Activated naive CD4-positive, alpha-beta T cell treated with anti-CD3 and anti-CD28 coated beads, Interleukin-2, amount 10 ng/mL, durations not matched to agents 7 days and 5 days (primary cell): ENCODE measurements around the gene MCU.
"Not testable (repeated sequence)": the region's sequence is repeated elsewhere in the genome, so short reads cannot be mapped to it uniquely, and the experiment has no call there.

Source experiments
- CTCF ChIA-PET: fragments of 350-600 bp; sonication (Branson Sonifier 250); formaldehyde crosslinking; loops from one replicate; lab custom pipeline; 2021; ENCODE audit warnings: antibody characterized with exemption; lab: Charles Lee
- DNase-seq: peaks from one replicate; pipeline ENCODE4 v3.0.0-alpha.2; 2020
- H3K27ac Mint-ChIP-seq: one replicate; pipeline ENCODE4 v1.8.0; 2021; ENCODE audit warnings: mild to moderate bottlenecking, moderate library complexity, mixed read lengths
- H3K27me3 Mint-ChIP-seq: one replicate; pipeline ENCODE4 v1.8.0; 2021; ENCODE audit warnings: mild to moderate bottlenecking, mixed read lengths
- H3K36me3 Mint-ChIP-seq: one replicate; pipeline ENCODE4 v1.8.0; 2021; ENCODE audit warnings: mixed read lengths
- H3K4me1 Mint-ChIP-seq: one replicate; pipeline ENCODE4 v1.8.0; 2021; ENCODE audit warnings: mixed read lengths
- H3K4me3 Mint-ChIP-seq: one replicate; pipeline ENCODE4 v1.8.0; 2021; ENCODE audit warnings: mild to moderate bottlenecking, moderate library complexity, mixed read lengths
- H3K9me3 Mint-ChIP-seq: one replicate; pipeline ENCODE4 v1.8.0; 2021; ENCODE audit warnings: mixed read lengths

The MCU gene

DNA sequence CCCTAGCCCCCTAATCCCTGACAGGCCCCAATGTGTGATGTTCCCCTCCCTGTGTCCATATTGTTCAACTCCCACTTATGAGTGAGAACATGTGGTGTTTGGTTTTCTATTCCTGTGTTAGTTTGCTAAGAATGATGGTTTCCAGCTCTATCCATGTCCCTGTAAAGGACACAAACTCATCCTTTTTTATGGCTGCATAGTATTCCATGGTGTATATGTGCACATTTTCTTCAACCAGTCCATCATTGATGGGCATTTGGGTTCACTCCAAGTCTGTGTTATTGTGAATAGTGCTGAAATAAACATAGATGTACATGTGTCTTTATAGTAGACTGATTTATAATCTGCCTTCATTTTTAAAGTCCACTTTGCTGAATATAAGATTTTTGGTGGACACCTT, 79.3 kb downstream of the MCU start:
- H3K4me3 Mint-ChIP-seq, CTCF ChIA-PET, H3K27me3 Mint-ChIP-seq, H3K27ac Mint-ChIP-seq, DNase-seq: not testable (repeated sequence)
- peaks cover 23% of the 10 kb centered on the region for H3K4me1 Mint-ChIP-seq
- peaks cover 43% of the 10 kb centered on the region for H3K9me3 Mint-ChIP-seq
- peaks cover 22% of the 10 kb centered on the region for H3K36me3 Mint-ChIP-seq

DNA sequence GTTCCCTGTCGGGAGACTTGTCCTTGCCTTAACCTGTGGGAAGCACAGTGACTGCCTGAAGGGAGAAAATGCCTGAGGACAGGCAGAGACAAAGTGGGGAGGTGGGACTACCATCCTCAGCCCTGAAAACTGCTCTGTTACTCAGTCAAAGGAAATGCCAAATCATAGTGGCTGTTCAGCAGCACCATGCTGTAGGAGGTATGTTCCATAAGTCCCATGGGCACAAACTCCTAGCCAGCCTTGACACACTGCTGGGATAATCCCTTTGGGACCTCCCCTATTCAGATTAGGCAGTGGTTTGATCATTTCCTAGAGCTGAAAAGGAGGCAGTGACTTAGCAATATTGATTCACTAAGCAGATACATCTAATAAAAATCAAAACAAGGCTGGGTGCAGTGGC, 80.1 kb downstream of the MCU start:
- CTCF ChIA-PET: no interaction called here
- H3K36me3 Mint-ChIP-seq: peaks cover 22% of the 10 kb centered on the region

DNA sequence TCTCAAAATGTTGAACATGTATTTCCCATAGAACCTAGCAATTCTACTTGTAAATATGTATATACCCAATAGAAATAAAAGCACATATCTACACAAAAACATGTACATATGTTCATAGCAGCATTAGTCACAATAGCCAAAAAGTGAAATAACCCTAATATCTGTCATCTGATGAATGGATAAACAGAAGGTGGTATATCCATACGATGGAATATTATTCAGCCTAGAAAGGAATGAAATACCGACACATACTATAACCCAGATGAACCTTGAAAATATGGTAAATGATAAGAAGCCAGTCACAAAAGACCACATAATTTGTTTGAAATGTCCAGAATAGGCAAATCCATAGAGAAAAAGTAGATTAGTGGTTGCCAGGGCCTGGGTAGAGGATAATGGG, 87.9 kb downstream of the MCU start:
- Mint-ChIP-seq H3K9me3 (peaks cover 12% of the 10 kb centered on the region), H3K36me3 (peaks cover 2% of the 10 kb centered on the region), H3K4me3 (no peak overlapping the region), H3K4me1 (peaks cover 7% of the 10 kb centered on the region), H3K27ac (no peak overlapping the region), H3K27me3 (no peaks in the 10 kb centered on the region)
- DNase-seq: no peak
- CTCF ChIA-PET: no interaction called here

More for the DNA sequence above, 80.1 kb downstream of the MCU start:
- no peak overlapping the region for H3K4me3 Mint-ChIP-seq
- H3K4me1 Mint-ChIP-seq: peaks cover 23% of the 10 kb centered on the region
- no peaks in the 10 kb centered on the region for H3K27me3 Mint-ChIP-seq
- DNase-seq: no peak
- H3K27ac Mint-ChIP-seq: no peak overlapping the region
- peaks cover 47% of the 10 kb centered on the region for H3K9me3 Mint-ChIP-seq

DNA sequence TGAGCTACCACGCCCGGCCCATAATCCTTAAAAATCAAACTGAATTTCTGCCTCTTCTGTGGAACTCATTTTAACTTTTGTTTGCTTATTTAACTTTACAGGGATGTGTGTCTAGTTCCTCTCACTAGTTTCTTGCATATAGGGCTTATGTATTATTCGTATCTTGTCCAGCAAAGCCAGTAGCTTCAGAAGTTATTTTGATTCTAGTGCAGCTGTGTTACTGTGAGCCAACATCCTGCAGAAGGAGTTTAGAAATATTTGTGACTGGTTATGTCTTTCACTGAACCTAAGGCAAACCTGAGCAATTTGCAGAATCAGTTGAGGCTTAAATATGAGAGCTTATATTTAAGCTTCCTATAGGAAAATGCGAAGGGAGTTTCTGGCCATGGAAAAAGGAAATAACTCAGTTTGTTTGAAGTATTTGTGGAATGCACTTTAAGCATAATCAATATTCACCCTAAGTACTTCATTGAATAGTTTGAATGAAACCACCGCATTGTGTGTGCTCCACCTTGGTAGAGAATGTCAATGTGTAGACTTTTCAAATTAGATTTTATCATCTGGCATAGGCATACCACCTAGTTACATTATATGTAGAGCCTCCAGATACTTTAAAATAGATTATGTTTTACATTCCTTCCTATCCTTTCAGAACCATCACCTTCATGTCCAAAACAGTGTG, 90.8 kb downstream of the MCU start:
- Mint-ChIP-seq H3K27ac (no peak overlapping the region), H3K36me3 (no peaks in the 10 kb centered on the region), H3K27me3 (no peaks in the 10 kb centered on the region), H3K4me3 (no peak overlapping the region), H3K4me1 (no peaks in the 10 kb centered on the region), H3K9me3 (no peaks in the 10 kb centered on the region)
- CTCF ChIA-PET: no interaction called here
- DNase-seq: no peak

GRCh38 chr10:72783410-72783833, 91.5 kb downstream of the MCU start:
- CTCF ChIA-PET: no interaction called here
- H3K4me3 Mint-ChIP-seq: no peak overlapping the region
- H3K36me3 Mint-ChIP-seq: no peaks in the 10 kb centered on the region
- H3K4me1 Mint-ChIP-seq: no peaks in the 10 kb centered on the region
- H3K27me3 Mint-ChIP-seq: no peaks in the 10 kb centered on the region
- DNase-seq: no peak
- no peak overlapping the region for H3K27ac Mint-ChIP-seq
- H3K9me3 Mint-ChIP-seq: no peaks in the 10 kb centered on the region

DNA sequence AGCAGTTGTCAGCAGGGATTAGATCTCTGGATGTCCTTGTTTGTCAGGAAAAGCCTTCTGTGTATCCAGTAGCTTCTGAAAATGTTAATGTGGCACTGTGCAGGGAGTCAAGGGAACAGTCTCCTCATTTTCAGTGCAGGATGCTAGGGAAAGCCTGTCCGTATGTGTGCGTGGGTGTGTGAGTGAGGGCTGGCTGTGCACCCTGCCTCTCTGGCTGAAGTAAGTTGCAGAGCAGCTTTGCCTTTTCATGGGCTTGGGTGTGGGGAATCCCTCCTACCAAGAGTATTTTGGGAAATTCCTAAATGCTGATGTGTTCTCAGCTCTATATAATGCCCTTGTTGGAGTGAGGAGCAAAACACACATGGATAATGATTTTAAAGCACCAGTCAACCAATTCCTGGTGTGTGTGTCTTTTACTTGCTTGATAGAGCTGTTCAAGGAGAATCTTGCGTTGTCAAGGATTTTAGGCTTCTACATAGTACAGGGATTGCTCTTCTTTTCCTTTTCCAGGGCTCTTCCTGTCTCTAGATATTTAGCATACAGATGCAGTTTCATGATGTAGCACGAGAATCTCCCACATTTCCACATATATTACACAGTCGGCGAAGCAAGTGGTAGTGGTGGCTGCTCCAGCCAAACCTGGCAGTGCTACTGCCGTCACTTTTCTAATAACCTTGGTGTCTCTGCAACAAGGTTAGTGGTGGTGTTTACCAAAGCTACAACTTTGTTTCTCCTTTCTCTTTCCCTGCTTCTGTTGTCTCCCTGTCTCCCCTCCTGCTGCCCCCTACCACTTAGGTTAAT, 92.8 kb downstream of the MCU start:
- Mint-ChIP-seq H3K4me3 (no peak overlapping the region), H3K9me3 (no peaks in the 10 kb centered on the region), H3K36me3 (no peaks in the 10 kb centered on the region), H3K27ac (no peak overlapping the region), H3K27me3 (no peaks in the 10 kb centered on the region), H3K4me1 (peaks cover 6% of the 10 kb centered on the region)
- CTCF ChIA-PET: no interaction called here
- DNase-seq: no peak

DNA sequence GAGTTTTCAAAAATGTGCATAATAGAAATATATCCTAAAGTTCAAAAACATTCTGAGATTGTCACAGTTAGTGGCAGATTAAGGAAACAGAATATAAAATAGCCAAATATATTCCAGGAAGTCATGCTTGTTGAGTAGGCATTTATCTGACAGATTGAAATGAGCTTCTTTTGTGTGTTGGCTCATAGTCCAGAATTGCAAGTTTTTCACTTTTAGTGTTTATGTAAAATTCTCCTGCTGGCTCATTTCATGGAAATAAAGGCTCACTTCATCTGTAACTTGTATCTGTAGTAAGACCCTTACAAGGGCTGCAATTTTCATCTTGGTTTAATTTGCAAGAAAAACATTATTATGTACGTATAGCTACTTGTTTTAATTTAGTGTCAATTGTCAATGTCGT, 93.5 kb downstream of the MCU start:
- CTCF ChIA-PET: no interaction called here
- no peak for DNase-seq
- H3K27ac Mint-ChIP-seq: no peak overlapping the region
- no peaks in the 10 kb centered on the region for H3K9me3 Mint-ChIP-seq
- H3K36me3 Mint-ChIP-seq: no peaks in the 10 kb centered on the region
- no peaks in the 10 kb centered on the region for H3K27me3 Mint-ChIP-seq
- H3K4me3 Mint-ChIP-seq: no peak overlapping the region
- peaks cover 6% of the 10 kb centered on the region for H3K4me1 Mint-ChIP-seq

GRCh38 chr10:72790216-72790990, 98.5 kb downstream of the MCU start:
- no peak overlapping the region for H3K4me3 Mint-ChIP-seq
- H3K4me1 Mint-ChIP-seq: peaks cover 6% of the 10 kb centered on the region
- no peaks in the 10 kb centered on the region for H3K9me3 Mint-ChIP-seq
- H3K36me3 Mint-ChIP-seq: no peaks in the 10 kb centered on the region
- CTCF ChIA-PET: no interaction called here
- H3K27me3 Mint-ChIP-seq: no peaks in the 10 kb centered on the region
- DNase-seq: no peak
- H3K27ac Mint-ChIP-seq: no peak overlapping the region

GRCh38 chr10:72792288-72792687, 100.3 kb downstream of the MCU start:
- no peak for DNase-seq
- no peak overlapping the region for H3K4me3 Mint-ChIP-seq
- CTCF ChIA-PET: interaction anchor here (0.6 kb wide), 1 partner anchor 14 kb away, joined by 4 read pairs; no protein-coding TSS in a partner anchor
- no peak overlapping the region for H3K27ac Mint-ChIP-seq
- H3K36me3 Mint-ChIP-seq: no peaks in the 10 kb centered on the region
- H3K4me1 Mint-ChIP-seq: peaks cover 6% of the 10 kb centered on the region
- no peaks in the 10 kb centered on the region for H3K27me3 Mint-ChIP-seq
- H3K9me3 Mint-ChIP-seq: no peaks in the 10 kb centered on the region

DNA sequence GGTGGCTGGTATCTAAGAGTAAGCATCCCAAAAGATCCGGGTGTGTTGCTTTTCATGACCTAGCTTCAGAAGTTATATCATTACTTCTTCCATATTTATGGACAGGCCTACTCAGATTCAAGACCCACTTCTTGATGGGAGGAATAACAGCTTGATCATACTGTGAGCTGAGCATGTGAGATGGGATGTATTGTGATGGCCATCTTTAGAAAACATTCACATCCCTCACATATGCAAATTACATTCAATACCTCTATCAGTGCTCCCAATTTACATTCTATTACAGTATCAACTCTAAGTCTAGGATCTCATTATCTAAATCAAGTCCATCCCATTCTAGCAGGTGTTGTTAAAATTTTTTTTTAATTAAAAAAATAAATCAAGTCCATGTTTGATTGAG, 101.8 kb downstream of the MCU start:
- Mint-ChIP-seq H3K27ac (no peak overlapping the region), H3K36me3 (no peaks in the 10 kb centered on the region), H3K4me1 (peaks cover 6% of the 10 kb centered on the region), H3K4me3 (no peak overlapping the region), H3K27me3 (no peaks in the 10 kb centered on the region), H3K9me3 (no peaks in the 10 kb centered on the region)
- CTCF ChIA-PET: no interaction called here
- no peak for DNase-seq

DNA sequence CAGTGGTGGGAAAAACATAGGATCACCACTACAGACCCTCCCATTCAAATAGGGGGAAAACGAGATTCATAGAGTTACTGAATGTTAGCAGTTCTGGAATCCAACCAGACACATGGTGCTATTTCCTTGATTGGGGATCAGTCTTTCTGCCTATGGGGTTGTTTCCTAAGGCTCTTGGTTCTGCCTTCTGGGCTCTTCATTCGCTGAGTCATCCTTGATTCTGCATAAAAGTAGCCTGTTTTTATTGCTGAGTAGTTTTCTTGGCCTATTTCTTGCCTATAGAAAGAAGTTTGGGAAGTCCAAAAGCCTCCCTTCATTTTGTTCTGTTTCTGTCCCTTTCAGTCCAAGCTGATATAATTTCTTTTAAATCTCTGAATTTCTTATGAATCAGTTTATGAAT, 102.3 kb downstream of the MCU start:
- DNase-seq: no peak
- H3K27ac Mint-ChIP-seq: peak overlapping the region; percentile 24
- no peak overlapping the region for H3K4me3 Mint-ChIP-seq

DNA sequence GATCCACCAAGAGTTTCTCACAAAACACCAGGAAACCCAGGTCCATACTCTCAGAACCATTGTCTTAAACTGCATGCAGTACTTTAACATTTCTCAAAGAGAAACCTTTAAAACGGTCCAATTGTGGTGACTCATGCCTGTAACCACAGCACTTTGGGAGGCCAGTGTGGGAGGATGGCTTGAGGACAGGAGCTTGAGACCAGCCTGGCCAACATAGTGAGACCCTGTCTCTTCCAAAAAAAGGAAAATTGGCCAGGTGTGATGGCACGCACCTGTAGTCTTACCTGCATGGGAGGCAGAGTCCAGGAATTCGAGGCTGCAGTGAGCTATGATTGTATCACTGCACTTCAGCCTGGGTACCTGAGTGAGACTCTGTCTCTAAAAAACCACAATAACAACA, 104.1 kb downstream of the MCU start:
- H3K4me1 Mint-ChIP-seq: peaks cover 2% of the 10 kb centered on the region

More for the DNA sequence above, 102.3 kb downstream of the MCU start:
- CTCF ChIA-PET: no interaction called here
- H3K4me1 Mint-ChIP-seq: peaks cover 4% of the 10 kb centered on the region
- H3K27me3 Mint-ChIP-seq: no peaks in the 10 kb centered on the region
- no peaks in the 10 kb centered on the region for H3K9me3 Mint-ChIP-seq
- H3K36me3 Mint-ChIP-seq: no peaks in the 10 kb centered on the region

GRCh38 chr10:72796538-72796937, 104.6 kb downstream of the MCU start:
- CTCF ChIA-PET: no interaction called here
- no peak overlapping the region for H3K4me3 Mint-ChIP-seq

More for the DNA sequence above, 104.1 kb downstream of the MCU start:
- Mint-ChIP-seq H3K9me3 (no peaks in the 10 kb centered on the region), H3K4me3 (no peak overlapping the region), H3K27ac (no peak overlapping the region), H3K27me3 (no peaks in the 10 kb centered on the region), H3K36me3 (no peaks in the 10 kb centered on the region)
- CTCF ChIA-PET: no interaction called here
- DNase-seq: no peak

GRCh38 chr10:72800000-72800740, 108.2 kb downstream of the MCU start:
- no peaks in the 10 kb centered on the region for H3K36me3 Mint-ChIP-seq
- CTCF ChIA-PET: no interaction called here
- H3K9me3 Mint-ChIP-seq: no peaks in the 10 kb centered on the region
- H3K27me3 Mint-ChIP-seq: peaks cover 3% of the 10 kb centered on the region
- peaks cover 10% of the 10 kb centered on the region for H3K4me1 Mint-ChIP-seq
- H3K4me3 Mint-ChIP-seq: no peak overlapping the region
- DNase-seq: no peak
- H3K27ac Mint-ChIP-seq: no peak overlapping the region

More at GRCh38 chr10:72796538-72796937, 104.6 kb downstream of the MCU start:
- DNase-seq: no peak
- Mint-ChIP-seq H3K27ac (no peak overlapping the region), H3K27me3 (no peaks in the 10 kb centered on the region), H3K36me3 (no peaks in the 10 kb centered on the region), H3K9me3 (no peaks in the 10 kb centered on the region), H3K4me1 (peaks cover 7% of the 10 kb centered on the region)
